ENCODE measurements around the gene SCYGR3.

DNA sequence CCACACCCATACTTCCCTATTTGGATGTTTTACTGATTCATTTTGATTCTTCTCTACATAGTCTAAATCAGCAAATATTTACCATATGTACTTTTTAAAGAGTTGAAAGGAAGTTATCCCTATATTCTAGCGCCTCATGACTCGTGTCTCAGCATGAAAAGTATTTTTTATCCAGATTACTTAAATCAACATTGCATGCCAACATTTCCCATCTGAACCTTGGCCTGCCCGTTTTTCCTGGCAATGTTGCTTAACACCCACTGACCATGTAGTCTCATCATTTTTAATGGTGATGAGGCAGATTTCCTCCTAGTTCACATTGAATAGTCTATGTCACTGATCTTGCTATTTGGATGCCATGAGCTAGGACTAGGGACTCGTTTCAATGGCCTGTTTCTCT lies 38.8 kb upstream of the SCYGR3 start:
- TF ChIP-seq CTCF (conservative IDR thresholded peaks at IDR 0.05; ENCODE audit: low read depth, low read length) (no peak), EZH2 (IDR thresholded peaks at IDR 0.05; ENCODE audit: low read length, unreplicated experiment) (no peak)

Measured in PC-3 (cell line).